ENCODE data around the gene ASPG. TPM values are rescaled to one million over a fixed set of nuclear protein-coding genes. Genes with fewer than 3 reads are reported as not detected.

Gene ASPG
- total RNA-seq, 1 donor from 2014 or later = 4.6 TPM

- no peaks in the 10 kb centered on the region for H3K4me1 ChIP-seq
- no peak overlapping the region for H3K27ac ChIP-seq
- DNase-seq (no peak), ATAC-seq (no peak)
- no peak for TF ChIP-seq CTCF (IDR thresholded peaks at IDR 0.05)
- H3K27me3 ChIP-seq (ENCODE audit: low read depth) = no peaks in the 10 kb centered on the region
- H3K4me3 ChIP-seq = no peak overlapping the region
- no peaks in the 10 kb centered on the region for H3K9me3 ChIP-seq
- intact Hi-C loops (cut with DNase I) = no loop called here
- no peaks in the 10 kb centered on the region for H3K36me3 ChIP-seq
Observed at GRCh38 chr14:104146651-104147345, 61.3 kb downstream of the ASPG start.

GRCh38 chr14:104147346-104148125 lies 62.0 kb downstream of the ASPG start:
- no peaks in the 10 kb centered on the region for H3K9me3 ChIP-seq
- intact Hi-C loops (cut with DNase I) = no loop called here
- no peaks in the 10 kb centered on the region for H3K27me3 ChIP-seq (ENCODE audit: low read depth)
- no peak for TF ChIP-seq CTCF (IDR thresholded peaks at IDR 0.05)
- no peaks in the 10 kb centered on the region for H3K36me3 ChIP-seq
- no peak overlapping the region for H3K4me3 ChIP-seq
- no peaks in the 10 kb centered on the region for H3K4me1 ChIP-seq
- peak; percentile 42 for DNase-seq
- no peak for ATAC-seq
- H3K27ac ChIP-seq = no peak overlapping the region

GRCh38 chr14:104148433-104149277 lies 63.2 kb downstream of the ASPG start:
- Histone ChIP-seq H3K27me3 (ENCODE audit: low read depth) (no peaks in the 10 kb centered on the region), H3K4me3 (no peak overlapping the region), H3K9me3 (no peaks in the 10 kb centered on the region), H3K36me3 (no peaks in the 10 kb centered on the region), H3K4me1 (no peaks in the 10 kb centered on the region), H3K27ac (no peak overlapping the region)
- intact Hi-C loops (cut with DNase I) = no loop called here
- ATAC-seq (no peak), DNase-seq (no peak)
- TF ChIP-seq CTCF (IDR thresholded peaks at IDR 0.05) = no peak

GRCh38 chr14:104149278-104149595 lies 63.7 kb downstream of the ASPG start:
- H3K4me1 ChIP-seq = no peaks in the 10 kb centered on the region
- no peak overlapping the region for H3K27ac ChIP-seq
- ATAC-seq = no peak
- H3K4me3 ChIP-seq = no peak overlapping the region
- TF ChIP-seq CTCF (IDR thresholded peaks at IDR 0.05) = no peak
- no peaks in the 10 kb centered on the region for H3K27me3 ChIP-seq (ENCODE audit: low read depth)
- no peaks in the 10 kb centered on the region for H3K36me3 ChIP-seq
- no peaks in the 10 kb centered on the region for H3K9me3 ChIP-seq
- intact Hi-C loops (cut with DNase I) = no loop called here
- no peak for DNase-seq

GRCh38 chr14:104149617-104150135 lies 64.2 kb downstream of the ASPG start:
- Histone ChIP-seq H3K9me3 (no peaks in the 10 kb centered on the region), H3K4me3 (no peak overlapping the region), H3K4me1 (no peaks in the 10 kb centered on the region), H3K27me3 (ENCODE audit: low read depth) (no peaks in the 10 kb centered on the region), H3K27ac (no peak overlapping the region), H3K36me3 (no peaks in the 10 kb centered on the region)
- DNase-seq (no peak), ATAC-seq (no peak)
- intact Hi-C loops (cut with DNase I) = no loop called here
- no peak for TF ChIP-seq CTCF (IDR thresholded peaks at IDR 0.05)

Data from lower lobe of right lung (tissue), 2 donors.